Loucy (cell line): ENCODE measurements around the gene VSTM2L.

ENCODE experiments used
- H2AFZ ChIP-seq: fragments of 200-600 bp; sonication (generic); 2 replicates; pipeline ENCODE4 v1.6.0; 2016; ENCODE audit warnings: antibody characterized with exemption, mild to moderate bottlenecking, low read length, moderate library complexity
- H3F3A ChIP-seq: fragments of 200-600 bp; 2 replicates; pipeline ENCODE4 v1.6.0; 2016; ENCODE audit warnings: antibody characterized with exemption, low read depth, mild to moderate bottlenecking
- H3K27me3 ChIP-seq: fragments of 200-600 bp; sonication (generic); 2 replicates; pipeline ENCODE4 v1.6.1; 2014; ENCODE audit warnings: low read length, mild to moderate bottlenecking; ENCODE audit not compliant: insufficient read depth, poor library complexity, severe bottlenecking
- H3K36me3 ChIP-seq: fragments of 200-600 bp; sonication (generic); 2 replicates; pipeline ENCODE4 v1.6.1; 2016; ENCODE audit warnings: low read length; ENCODE audit not compliant: insufficient read depth
- H3K4me1 ChIP-seq: fragments of 200-600 bp; sonication (generic); 2 replicates; pipeline ENCODE4 v1.5.1; 2014; ENCODE audit warnings: low read length, mild to moderate bottlenecking; ENCODE audit not compliant: insufficient read depth, poor library complexity, severe bottlenecking
- H3K4me2 ChIP-seq: fragments of 200-600 bp; sonication (generic); 2 replicates; pipeline ENCODE4 v1.6.0; 2014; ENCODE audit warnings: antibody characterized with exemption, low read length, low read depth, mild to moderate bottlenecking; ENCODE audit not compliant: poor library complexity, severe bottlenecking
- H3K4me3 ChIP-seq: fragments of 200-600 bp; sonication (generic); 2 replicates; pipeline ENCODE4 v1.5.1; 2014; ENCODE audit warnings: low read length, mild to moderate bottlenecking, mixed read lengths; ENCODE audit not compliant: poor library complexity, severe bottlenecking
- H3K79me2 ChIP-seq: fragments of 200-600 bp; sonication (generic); 2 replicates; pipeline ENCODE4 v1.6.1; 2014; ENCODE audit warnings: low read length; ENCODE audit not compliant: insufficient read depth
- H3K9ac ChIP-seq: fragments of 200-600 bp; sonication (generic); 2 replicates; pipeline ENCODE4 v1.6.0; 2014; ENCODE audit warnings: mild to moderate bottlenecking, low read depth, low read length, moderate library complexity; ENCODE audit not compliant: poor library complexity, severe bottlenecking
- H3K9me2 ChIP-seq: fragments of 200-600 bp; sonication (generic); replicated peaks from 2 replicates; pipeline ENCODE4 v1.6.1; 2016; ENCODE audit warnings: low read depth, low read length, mixed read lengths
- H3K9me3 ChIP-seq: fragments of 200-600 bp; sonication (generic); 2 replicates; pipeline ENCODE4 v1.6.1; 2014; ENCODE audit warnings: mild to moderate bottlenecking, antibody characterized with exemption, low read length, low read depth; ENCODE audit not compliant: insufficient read depth
- H4K20me1 ChIP-seq: fragments of 200-600 bp; sonication (generic); 2 replicates; pipeline ENCODE4 v1.6.0; 2014; ENCODE audit warnings: antibody characterized with exemption, low read length, mild to moderate bottlenecking; ENCODE audit not compliant: insufficient read depth, poor library complexity, severe bottlenecking
- CTCF ChIP-seq: fragments of 200-600 bp; sonication (generic); conservative IDR thresholded peaks from 2 replicates; pipeline ENCODE4 v1.5.1; 2014; ENCODE audit warnings: mild to moderate bottlenecking, antibody characterized with exemption, low read length
- EZH2phosphoT487 ChIP-seq: fragments of 200-600 bp; IDR thresholded peaks from 2 replicates; pipeline ENCODE4 v1.6.1; 2018; ENCODE audit warnings: antibody characterized with exemption, mild to moderate bottlenecking, moderate library complexity, borderline replicate concordance

Gene VSTM2L

GRCh38 chr20:37905671-37906613 is 3.0 kb downstream of the VSTM2L start:
- H4K20me1 ChIP-seq: no peaks in the 10 kb centered on the region
- H3K36me3 ChIP-seq: no peaks in the 10 kb centered on the region
- no peak overlapping the region for H3K4me3 ChIP-seq
- TF ChIP-seq CTCF (no peak), EZH2phosphoT487 (no peak)
- H3K27me3 ChIP-seq: no peaks in the 10 kb centered on the region
- H3K9me2 ChIP-seq: no peaks in the 10 kb centered on the region
- no peaks in the 10 kb centered on the region for H3K9me3 ChIP-seq
- no peak overlapping the region for H3K4me2 ChIP-seq
- H3F3A ChIP-seq: no peaks in the 10 kb centered on the region
- no peak overlapping the region for H3K9ac ChIP-seq
- no peaks in the 10 kb centered on the region for H3K4me1 ChIP-seq
- H3K79me2 ChIP-seq: no peaks in the 10 kb centered on the region
- no peak overlapping the region for H2AFZ ChIP-seq

GRCh38 chr20:37907330-37907676 is 4.4 kb downstream of the VSTM2L start:
- Histone ChIP-seq H3K4me3 (no peak overlapping the region), H3K9ac (no peak overlapping the region), H3K79me2 (no peaks in the 10 kb centered on the region), H2AFZ (no peak overlapping the region), H3K36me3 (no peaks in the 10 kb centered on the region), H3K9me3 (no peaks in the 10 kb centered on the region), H3F3A (no peaks in the 10 kb centered on the region), H3K4me1 (no peaks in the 10 kb centered on the region), H4K20me1 (no peaks in the 10 kb centered on the region), H3K27me3 (no peaks in the 10 kb centered on the region), H3K9me2 (no peaks in the 10 kb centered on the region), H3K4me2 (no peak overlapping the region)
- TF ChIP-seq CTCF (no peak), EZH2phosphoT487 (no peak)

- Histone ChIP-seq H3K36me3 (no peaks in the 10 kb centered on the region), H2AFZ (no peak overlapping the region), H4K20me1 (no peaks in the 10 kb centered on the region), H3K79me2 (no peaks in the 10 kb centered on the region), H3F3A (no peaks in the 10 kb centered on the region), H3K4me1 (no peaks in the 10 kb centered on the region), H3K4me3 (no peak overlapping the region), H3K27me3 (no peaks in the 10 kb centered on the region), H3K9ac (no peak overlapping the region), H3K4me2 (no peak overlapping the region), H3K9me3 (no peaks in the 10 kb centered on the region), H3K9me2 (no peaks in the 10 kb centered on the region)
- TF ChIP-seq EZH2phosphoT487 (no peak), CTCF (no peak)
These were observed 4.9 kb downstream of the VSTM2L start for GRCh38 chr20:37907677-37908401.
